Upper lobe of left lung (tissue), 4 donors: Measurements from ENCODE around the gene PPP1R9A.

Experiments used
- CTCF ChIP-seq, 6 experiments: fragments of 450-650 bp in 4 of 6; fragments of 200-600 bp in 2 of 6; sonication (generic) in 2 of 6; IDR thresholded peaks; one replicate each; pipeline ENCODE4 v1.5.1; 2016 to 2019; ENCODE audit warnings: antibody characterized with exemption in 6 of 6
- EP300 ChIP-seq, 4 donors: sonication (generic); formaldehyde crosslinking; IDR thresholded peaks; one replicate each; pipeline ENCODE4 v1.5.1; 2017; ENCODE audit warnings: antibody characterized with exemption in 4 of 4, control low read depth in 2 of 4
- POLR2A ChIP-seq, 4 donors: fragments of 450-650 bp; IDR thresholded peaks; one replicate each; pipeline ENCODE4 v1.5.1; 2016 to 2017; ENCODE audit warnings: antibody characterized with exemption in 4 of 4, mild to moderate bottlenecking in 2 of 4

GRCh38 chr7:95334447-95334846, 427.1 kb downstream of the PPP1R9A start:
- TF ChIP-seq POLR2A (IDR thresholded peaks at IDR 0.05), result no peak
- TF ChIP-seq CTCF (IDR thresholded peaks at IDR 0.05), result no peak
- TF ChIP-seq EP300 (IDR thresholded peaks at IDR 0.05), result no peak
